Measurements from ENCODE around the gene MAP7. TPM values are rescaled to one million over a fixed set of nuclear protein-coding genes. Genes with fewer than 3 reads are reported as not detected.

MAP7 gene
- total and polyA plus RNA-seq, 9 of the 15 experiments (the other 6 are each of a cell fraction or from before 2014, with no cell fraction given): 0.76 to 7.7 (median 3.9) TPM

GRCh38 chr6:136510782-136511181 lies 39.4 kb downstream of the MAP7 start:
- ChIA-PET POLR2A (no interaction called here), CTCF (ENCODE audit: low intra/inter-chr PET ratio) (no interaction called here)
- Histone ChIP-seq H3K4me1 (replicated peaks in 1 of 2; ENCODE audit: control insufficient read depth in 2 of 2, insufficient read depth in 2 of 2, low read length in 2 of 2) (no peaks in the 10 kb centered on the region), H3K9ac (ENCODE audit: insufficient read depth in 1 of 2, low read depth in 2 of 2, low read length in 2 of 2) (no peak overlapping the region), H3K9me3 (replicated peaks; ENCODE audit: control insufficient read depth, insufficient read depth, low read depth, low read length) (no peaks in the 10 kb centered on the region), H3K27me3 (ENCODE audit: control insufficient read depth in 2 of 2, insufficient read depth in 2 of 2, low read length in 2 of 2) (peaks cover 0 to 2% of the 10 kb centered on the region in 2 experiments; a peak in 1 of 5 replicates), H3K9me1 (ENCODE audit: control insufficient read depth, insufficient read depth, low read length) (no peaks in the 10 kb centered on the region), H3K4me3 (no peak overlapping the region), H2AFZ (ENCODE audit: low read depth, low read length) (no peak overlapping the region), H3K36me3 (ENCODE audit: control insufficient read depth, insufficient read depth, low read length) (no peaks in the 10 kb centered on the region), H3K79me2 (ENCODE audit: control insufficient read depth, insufficient read depth, low read length) (no peaks in the 10 kb centered on the region), H3K27ac (ENCODE audit: extremely low read depth, low read depth, low read length) (no peak overlapping the region), H4K20me1 (replicated peaks; ENCODE audit: control insufficient read depth, insufficient read depth, low read length) (no peaks in the 10 kb centered on the region), H3K4me2 (ENCODE audit: insufficient read depth, low read length) (no peak overlapping the region)
- no peak for ATAC-seq
- no peak for FAIRE-seq
- in situ Hi-C loops (cut with MboI) (no loop called here), intact Hi-C loops (cut with micrococcal nuclease) (no loop called here)
- 27% methylated on average over 4 of the region's 4 CpGs for WGBS (ENCODE audit: insufficient coverage, low coverage, missing lambda C conversion rate)
- no peak for DNase-seq (ENCODE audit: extremely low read depth in 1 of 4, low spot score in 3 of 4)
- TF ChIP-seq ZNF764 (CRISPR knock-in tag; IDR thresholded peaks at IDR 0.05; ENCODE audit: low read depth) (no peak), ZNF583 (CRISPR knock-in tag; IDR thresholded peaks at IDR 0.05) (no peak), CEBPB (tag; IDR thresholded peaks at IDR 0.05) (no peak), HOMEZ (CRISPR knock-in tag; IDR thresholded peaks at IDR 0.05) (no peak), ZNF408 (CRISPR knock-in tag; IDR thresholded peaks at IDR 0.05; ENCODE audit: low read depth) (no peak), LEF1 (IDR thresholded peaks at IDR 0.05) (no peak), USF2 (CRISPR knock-in tag; IDR thresholded peaks at IDR 0.05) (no peak)
- BruUV-seq (replicated peaks): no TSS peak
